Measurements from ENCODE around the gene MCIDAS. TPM values are rescaled to one million over a fixed set of nuclear protein-coding genes. Genes with fewer than 3 reads are reported as not detected.

Gene MCIDAS
- total and polyA plus RNA-seq, 2 of the 8 experiments (the other 6 are each of a cell fraction or from before 2014, with no cell fraction given): 0.15 TPM; not detected in 1

DNA sequence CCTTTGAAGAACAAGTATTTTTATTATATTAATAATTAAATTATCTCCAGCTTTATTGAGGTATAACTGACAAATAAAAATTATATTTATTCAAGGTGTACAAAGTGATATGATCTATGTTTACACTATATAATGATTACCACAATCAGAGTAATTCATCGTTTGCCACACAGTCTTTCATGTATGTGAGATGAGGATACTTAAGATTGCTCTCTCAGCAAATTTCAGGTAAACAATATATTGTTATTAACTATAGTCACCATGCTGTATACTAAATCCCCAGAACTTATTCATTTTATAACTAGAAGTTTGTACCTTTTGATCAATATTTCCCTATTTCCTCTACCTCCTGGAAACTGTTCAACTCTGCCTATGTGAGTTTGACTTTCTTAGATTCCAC lies 22.9 kb upstream of the MCIDAS start (continued):
- TF ChIP-seq, protein P1, sequence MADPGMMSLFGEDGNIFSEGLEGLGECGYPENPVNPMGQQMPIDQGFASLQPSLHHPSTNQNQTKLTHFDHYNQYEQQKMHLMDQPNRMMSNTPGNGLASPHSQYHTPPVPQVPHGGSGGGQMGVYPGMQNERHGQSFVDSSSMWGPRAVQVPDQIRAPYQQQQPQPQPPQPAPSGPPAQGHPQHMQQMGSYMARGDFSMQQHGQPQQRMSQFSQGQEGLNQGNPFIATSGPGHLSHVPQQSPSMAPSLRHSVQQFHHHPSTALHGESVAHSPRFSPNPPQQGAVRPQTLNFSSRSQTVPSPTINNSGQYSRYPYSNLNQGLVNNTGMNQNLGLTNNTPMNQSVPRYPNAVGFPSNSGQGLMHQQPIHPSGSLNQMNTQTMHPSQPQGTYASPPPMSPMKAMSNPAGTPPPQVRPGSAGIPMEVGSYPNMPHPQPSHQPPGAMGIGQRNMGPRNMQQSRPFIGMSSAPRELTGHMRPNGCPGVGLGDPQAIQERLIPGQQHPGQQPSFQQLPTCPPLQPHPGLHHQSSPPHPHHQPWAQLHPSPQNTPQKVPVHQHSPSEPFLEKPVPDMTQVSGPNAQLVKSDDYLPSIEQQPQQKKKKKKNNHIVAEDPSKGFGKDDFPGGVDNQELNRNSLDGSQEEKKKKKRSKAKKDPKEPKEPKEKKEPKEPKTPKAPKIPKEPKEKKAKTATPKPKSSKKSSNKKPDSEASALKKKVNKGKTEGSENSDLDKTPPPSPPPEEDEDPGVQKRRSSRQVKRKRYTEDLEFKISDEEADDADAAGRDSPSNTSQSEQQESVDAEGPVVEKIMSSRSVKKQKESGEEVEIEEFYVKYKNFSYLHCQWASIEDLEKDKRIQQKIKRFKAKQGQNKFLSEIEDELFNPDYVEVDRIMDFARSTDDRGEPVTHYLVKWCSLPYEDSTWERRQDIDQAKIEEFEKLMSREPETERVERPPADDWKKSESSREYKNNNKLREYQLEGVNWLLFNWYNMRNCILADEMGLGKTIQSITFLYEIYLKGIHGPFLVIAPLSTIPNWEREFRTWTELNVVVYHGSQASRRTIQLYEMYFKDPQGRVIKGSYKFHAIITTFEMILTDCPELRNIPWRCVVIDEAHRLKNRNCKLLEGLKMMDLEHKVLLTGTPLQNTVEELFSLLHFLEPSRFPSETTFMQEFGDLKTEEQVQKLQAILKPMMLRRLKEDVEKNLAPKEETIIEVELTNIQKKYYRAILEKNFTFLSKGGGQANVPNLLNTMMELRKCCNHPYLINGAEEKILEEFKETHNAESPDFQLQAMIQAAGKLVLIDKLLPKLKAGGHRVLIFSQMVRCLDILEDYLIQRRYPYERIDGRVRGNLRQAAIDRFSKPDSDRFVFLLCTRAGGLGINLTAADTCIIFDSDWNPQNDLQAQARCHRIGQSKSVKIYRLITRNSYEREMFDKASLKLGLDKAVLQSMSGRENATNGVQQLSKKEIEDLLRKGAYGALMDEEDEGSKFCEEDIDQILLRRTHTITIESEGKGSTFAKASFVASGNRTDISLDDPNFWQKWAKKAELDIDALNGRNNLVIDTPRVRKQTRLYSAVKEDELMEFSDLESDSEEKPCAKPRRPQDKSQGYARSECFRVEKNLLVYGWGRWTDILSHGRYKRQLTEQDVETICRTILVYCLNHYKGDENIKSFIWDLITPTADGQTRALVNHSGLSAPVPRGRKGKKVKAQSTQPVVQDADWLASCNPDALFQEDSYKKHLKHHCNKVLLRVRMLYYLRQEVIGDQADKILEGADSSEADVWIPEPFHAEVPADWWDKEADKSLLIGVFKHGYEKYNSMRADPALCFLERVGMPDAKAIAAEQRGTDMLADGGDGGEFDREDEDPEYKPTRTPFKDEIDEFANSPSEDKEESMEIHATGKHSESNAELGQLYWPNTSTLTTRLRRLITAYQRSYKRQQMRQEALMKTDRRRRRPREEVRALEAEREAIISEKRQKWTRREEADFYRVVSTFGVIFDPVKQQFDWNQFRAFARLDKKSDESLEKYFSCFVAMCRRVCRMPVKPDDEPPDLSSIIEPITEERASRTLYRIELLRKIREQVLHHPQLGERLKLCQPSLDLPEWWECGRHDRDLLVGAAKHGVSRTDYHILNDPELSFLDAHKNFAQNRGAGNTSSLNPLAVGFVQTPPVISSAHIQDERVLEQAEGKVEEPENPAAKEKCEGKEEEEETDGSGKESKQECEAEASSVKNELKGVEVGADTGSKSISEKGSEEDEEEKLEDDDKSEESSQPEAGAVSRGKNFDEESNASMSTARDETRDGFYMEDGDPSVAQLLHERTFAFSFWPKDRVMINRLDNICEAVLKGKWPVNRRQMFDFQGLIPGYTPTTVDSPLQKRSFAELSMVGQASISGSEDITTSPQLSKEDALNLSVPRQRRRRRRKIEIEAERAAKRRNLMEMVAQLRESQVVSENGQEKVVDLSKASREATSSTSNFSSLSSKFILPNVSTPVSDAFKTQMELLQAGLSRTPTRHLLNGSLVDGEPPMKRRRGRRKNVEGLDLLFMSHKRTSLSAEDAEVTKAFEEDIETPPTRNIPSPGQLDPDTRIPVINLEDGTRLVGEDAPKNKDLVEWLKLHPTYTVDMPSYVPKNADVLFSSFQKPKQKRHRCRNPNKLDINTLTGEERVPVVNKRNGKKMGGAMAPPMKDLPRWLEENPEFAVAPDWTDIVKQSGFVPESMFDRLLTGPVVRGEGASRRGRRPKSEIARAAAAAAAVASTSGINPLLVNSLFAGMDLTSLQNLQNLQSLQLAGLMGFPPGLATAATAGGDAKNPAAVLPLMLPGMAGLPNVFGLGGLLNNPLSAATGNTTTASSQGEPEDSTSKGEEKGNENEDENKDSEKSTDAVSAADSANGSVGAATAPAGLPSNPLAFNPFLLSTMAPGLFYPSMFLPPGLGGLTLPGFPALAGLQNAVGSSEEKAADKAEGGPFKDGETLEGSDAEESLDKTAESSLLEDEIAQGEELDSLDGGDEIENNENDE (IDR thresholded peaks at IDR 0.05; ENCODE audit: insufficient replicate concordance, low read length): no peak
- TF ChIP-seq ASH2L (IDR thresholded peaks at IDR 0.05; ENCODE audit: low read length): no peak
- no peak for TF ChIP-seq TEAD4 (IDR thresholded peaks at IDR 0.05; ENCODE audit: low read depth, low read length)
- TF ChIP-seq POLR2A (IDR thresholded peaks at IDR 0.05; ENCODE audit: control extremely low read depth in 1 of 2, low read depth in 2 of 2, low read length in 2 of 2): no peak
- TF ChIP-seq CREB1 (IDR thresholded peaks at IDR 0.05): no peak
- TF ChIP-seq SP1 (IDR thresholded peaks at IDR 0.05; ENCODE audit: low read depth, low read length): no peak
- no peak for TF ChIP-seq CTBP2 (IDR thresholded peaks at IDR 0.05; ENCODE audit: borderline replicate concordance, insufficient read depth, insufficient read length, low read length)
- no peak for TF ChIP-seq NRF1 (IDR thresholded peaks at IDR 0.05; ENCODE audit: low read depth, low read length)
- no peak for TF ChIP-seq SIRT6 (IDR thresholded peaks at IDR 0.05; ENCODE audit: low read length)
- no peak for TF ChIP-seq HDAC2 (IDR thresholded peaks at IDR 0.05; ENCODE audit: borderline replicate concordance in 1 of 2, low read depth in 2 of 2, low read length in 2 of 2)
- TF ChIP-seq KDM1A (IDR thresholded peaks at IDR 0.05; ENCODE audit: borderline replicate concordance, low read length): no peak

All from H1 (cell line).